Bronchial smooth muscle cell (primary cell): Measurements from ENCODE around the gene CDK16. TPM values are rescaled to one million over a fixed set of nuclear protein-coding genes. Genes with fewer than 3 reads are reported as not detected.

ENCODE experiments used
- total RNA-seq: library from RNA; depleted of rRNA; stranded (reverse); fragments of >200 nt; gene quantifications from 2 replicates; pipeline ENCODE4 v1.2.1, GENCODE V29; 2014

The CDK16 gene
- total RNA-seq: 36.6 TPM in 2 replicates

GRCh38 chrX:47218280-47218919, at the start of gene CDK16:
TSS of gene CDK16 (plus strand) at chrX:47218681. CDS start at chrX:47223558, 4,877 bp downstream.

DNA sequence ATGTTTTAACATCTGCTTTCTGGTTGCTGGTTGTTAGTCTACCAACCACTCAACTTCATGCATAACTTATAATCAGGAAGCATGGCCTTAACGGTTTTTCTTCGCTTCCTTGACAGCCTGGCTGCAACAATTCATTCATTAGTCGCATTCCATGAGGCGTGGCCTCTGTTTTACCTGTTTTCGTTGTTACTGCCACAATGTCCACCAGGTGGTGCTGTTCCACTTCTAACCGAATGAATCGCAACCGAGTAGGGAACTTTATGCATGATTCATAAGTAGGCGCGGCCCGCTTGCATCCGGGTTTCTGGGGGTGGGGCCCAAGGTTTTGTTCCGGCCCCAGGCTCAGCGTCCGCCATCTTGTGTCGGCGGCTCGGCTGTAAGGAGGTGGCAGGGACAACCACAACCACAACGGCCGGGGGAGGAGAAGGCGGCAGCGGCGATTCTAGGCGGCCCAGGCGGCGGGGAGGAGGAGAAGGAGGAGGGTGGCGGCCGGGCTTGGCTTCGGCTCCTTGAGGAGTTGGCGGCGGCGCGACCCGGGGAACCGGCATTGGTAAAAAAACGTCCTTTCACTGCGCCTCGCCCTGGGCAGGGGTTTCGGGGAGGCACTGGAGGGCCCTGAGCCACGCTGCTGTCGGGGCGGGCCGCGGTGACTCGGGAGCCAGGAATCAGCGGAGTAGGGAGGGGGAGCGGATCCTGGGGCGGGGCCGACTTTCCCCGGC, 24.8 kb upstream of the CDK16 start, which contains the start of gene UBA1:
TSS of gene UBA1 (plus strand) at position 355 of the 719 bp plus-strand sequence. CDS start 4,974 bp downstream, outside the sequence.

DNA sequence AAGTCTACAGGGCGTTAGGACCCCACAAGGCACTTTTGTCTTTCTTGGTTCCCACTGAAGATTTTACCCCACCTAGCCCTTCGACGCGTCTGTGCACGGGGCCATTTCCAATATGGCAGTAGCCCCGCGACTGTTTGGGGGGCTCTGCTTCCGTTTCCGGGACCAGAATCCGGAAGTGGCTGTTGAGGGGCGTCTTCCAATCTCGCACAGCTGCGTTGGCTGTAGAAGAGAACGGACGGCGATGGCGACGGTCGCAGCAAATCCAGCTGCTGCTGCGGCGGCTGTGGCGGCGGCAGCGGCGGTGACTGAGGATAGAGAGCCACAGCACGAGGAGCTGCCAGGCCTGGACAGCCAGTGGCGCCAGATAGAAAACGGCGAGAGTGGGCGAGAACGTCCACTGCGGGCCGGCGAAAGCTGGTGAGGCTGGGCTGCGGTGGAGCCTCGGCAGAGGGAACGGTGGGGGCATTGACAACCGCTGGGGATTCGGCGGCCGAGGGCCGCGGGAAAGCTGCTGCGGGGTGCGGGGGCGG, 14.4 kb downstream of the CDK16 start, which contains the start of gene USP11:
TSS of gene USP11 (plus strand) at position 207 of the 530 bp plus-strand sequence. CDS start at position 242, 35 bp downstream.

Other genes starting within 250 kb of the CDK16 start
- 0.26 and 2.4 TPM in 2 replicates for gene RGN, start 140.2 kb upstream of the CDK16 start, total RNA-seq
- gene NDUFB11, start 74.0 kb upstream of the CDK16 start, total RNA-seq: 43.3 and 73.1 TPM in 2 replicates
- 38.6 and 48.2 TPM in 2 replicates for gene RBM10, start 73.5 kb upstream of the CDK16 start, total RNA-seq
- gene UBA1, start 24.9 kb upstream of the CDK16 start, total RNA-seq: 94.7 and 115 TPM in 2 replicates
- 50.3 and 70.0 TPM in 2 replicates for gene USP11, start 14.3 kb downstream of the CDK16 start, total RNA-seq
- 0.32 and 0.43 TPM in 2 replicates for gene ZNF157, start 151.9 kb downstream of the CDK16 start, total RNA-seq